ENCODE measurements around the gene NSRP1.

Gene NSRP1

DNA sequence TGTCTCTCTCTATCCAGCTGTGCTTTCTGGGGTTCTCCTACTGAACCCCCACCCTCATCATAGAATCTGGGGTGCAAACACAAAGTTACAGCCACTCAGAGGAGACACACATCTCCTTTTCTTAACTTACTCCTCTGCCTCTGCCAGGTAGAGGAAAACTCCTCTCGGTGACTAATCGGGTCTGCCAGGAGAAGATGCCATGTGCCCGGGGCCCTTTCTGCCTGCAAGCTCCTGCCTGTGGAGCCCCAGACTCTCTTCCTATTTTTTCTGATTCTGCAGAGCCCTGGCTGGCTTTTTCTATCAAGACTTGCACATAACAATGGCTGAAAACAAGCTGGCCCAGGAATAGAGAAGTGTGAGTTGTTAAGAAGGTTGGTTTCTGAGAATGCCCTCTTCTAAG is 108.5 kb downstream of the NSRP1 start:
- DNase-seq = no peak

DNA sequence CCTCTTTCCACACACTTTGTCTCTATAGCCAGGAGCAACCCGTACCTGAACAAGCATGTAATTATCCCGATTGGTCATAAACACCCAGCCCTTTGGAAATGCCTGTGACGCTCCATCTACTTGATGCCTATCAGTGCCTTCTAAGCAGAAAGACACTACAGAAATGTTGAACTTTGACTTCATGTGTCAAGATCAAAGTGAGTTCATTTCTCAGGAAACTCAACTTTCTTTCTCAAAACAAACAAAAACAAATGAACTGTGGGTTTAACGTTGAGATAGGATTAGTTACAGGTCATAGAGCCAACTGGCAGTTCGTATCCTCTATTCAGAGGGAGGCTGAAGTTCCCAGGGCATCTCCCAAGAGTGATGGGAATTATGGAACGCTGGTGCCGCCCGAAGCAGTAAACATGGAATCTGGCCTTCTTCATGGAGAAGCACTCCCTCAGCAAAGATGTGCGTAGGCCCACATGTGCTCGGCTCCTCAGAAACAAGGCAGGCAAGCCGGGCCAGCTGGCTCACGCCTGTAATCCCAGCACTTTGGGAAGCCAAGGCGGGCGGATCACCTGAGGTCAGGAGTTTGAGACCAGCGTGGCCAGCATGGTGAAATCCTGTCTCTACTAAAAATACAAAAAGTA is 109.4 kb downstream of the NSRP1 start:
- DNase-seq = no peak

DNA sequence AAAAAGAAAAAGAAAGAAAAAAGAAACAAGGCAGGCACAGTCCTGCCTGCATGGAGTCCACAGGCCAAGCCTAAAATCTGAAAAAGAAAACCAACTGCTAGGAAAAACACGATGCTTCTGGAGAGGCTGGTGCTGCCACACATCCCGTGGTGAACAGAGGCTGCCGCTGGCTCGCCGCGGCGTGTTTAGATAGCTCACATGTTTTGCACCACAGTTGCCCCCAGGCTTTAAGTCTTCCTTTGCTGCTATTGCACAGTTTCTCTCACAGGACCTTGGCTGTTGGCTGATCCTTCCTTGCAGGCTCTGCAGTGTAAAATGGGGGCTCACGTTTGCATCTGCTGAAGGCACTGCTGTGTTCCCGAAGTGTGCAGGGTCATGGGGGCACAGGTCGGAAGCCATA is 110.3 kb downstream of the NSRP1 start:
- no peak for DNase-seq

DNA sequence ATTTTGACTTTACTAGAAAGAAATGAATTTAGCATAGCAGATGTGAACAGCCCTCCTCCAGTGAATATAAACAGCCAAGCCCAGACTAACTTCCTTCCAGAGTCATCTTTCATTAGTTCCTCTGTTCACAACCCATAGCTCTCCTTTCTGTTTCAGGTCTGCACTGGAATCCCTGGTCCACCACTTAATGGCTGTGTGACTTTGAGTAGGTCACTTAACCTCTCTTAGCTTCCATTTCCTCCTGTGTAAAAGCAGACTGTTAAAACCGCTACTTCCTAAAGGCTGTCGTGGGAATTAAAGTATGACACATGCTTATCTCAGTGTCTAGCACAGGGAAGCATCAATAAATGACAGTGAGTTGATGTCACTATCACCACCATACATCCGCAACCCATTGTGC is 111.4 kb downstream of the NSRP1 start:
- DNase-seq = peak in 2 of 3 donors; percentile 15 to 21

DNA sequence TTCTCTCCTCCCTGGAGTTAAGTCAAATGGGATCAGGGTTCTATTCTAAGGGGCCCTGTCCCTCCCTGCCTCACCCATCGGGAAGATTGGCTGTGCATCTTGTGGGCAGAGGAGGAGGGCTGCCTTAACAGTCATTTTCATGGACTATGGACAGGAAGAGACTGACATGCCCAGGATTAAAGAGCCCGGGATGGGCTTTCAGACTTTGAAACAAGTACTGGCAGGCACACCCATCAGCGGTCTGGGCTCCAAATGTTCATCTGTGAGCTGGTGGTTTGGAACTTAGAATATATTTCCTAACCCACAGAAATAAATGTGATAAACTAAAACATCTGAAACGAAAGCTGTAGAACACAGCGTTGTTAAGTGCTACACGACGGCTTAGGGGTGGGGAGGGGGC is 112.4 kb downstream of the NSRP1 start:
- no peak for DNase-seq

DNA sequence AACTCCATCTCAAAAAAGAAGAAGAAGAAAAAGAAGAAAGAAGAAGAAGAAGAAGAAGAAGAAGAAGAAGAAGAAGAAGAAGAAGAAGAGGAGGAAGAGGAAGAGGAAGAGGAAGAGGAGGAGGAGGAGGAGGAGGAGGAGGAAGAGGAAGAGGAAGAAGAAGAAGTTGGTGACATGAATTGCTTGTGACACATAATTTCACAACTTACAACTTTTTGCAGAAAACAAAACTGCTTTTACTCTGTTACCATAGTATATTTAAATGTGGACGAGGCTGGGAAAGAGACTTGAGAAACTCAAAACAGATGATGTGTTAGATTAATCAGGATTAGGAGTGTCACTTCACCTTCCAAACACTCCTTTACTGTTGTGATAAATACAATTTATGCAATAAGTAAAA is 113.4 kb downstream of the NSRP1 start:
- peak; percentile 44 to 80 (median 72) for DNase-seq

DNA sequence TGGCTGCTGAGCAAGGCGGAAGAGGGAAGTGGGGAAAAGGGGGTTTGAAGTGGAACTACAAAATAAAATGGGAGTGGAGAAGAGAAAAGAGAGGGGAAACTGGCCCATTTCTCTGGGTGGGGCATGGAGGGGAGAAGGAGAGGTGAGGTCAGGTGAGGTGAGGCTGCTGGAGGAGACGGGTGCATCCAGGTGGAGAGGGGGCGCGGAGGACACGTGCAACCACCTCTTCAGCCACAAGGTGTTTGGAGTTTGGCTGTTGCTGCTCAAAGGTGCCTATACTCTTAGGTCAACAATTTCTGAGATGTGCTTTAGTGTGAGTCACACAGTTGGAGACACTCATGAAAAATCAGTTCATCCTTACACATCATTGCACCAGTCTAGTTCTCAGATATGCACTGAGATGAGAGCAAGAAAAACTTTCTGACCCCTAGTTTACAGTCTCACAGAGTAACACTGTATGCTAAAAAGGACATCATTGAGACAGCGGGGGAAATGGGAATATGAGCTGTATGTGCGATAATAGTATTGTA is 114.0 kb downstream of the NSRP1 start:
- no peak for DNase-seq

DNA sequence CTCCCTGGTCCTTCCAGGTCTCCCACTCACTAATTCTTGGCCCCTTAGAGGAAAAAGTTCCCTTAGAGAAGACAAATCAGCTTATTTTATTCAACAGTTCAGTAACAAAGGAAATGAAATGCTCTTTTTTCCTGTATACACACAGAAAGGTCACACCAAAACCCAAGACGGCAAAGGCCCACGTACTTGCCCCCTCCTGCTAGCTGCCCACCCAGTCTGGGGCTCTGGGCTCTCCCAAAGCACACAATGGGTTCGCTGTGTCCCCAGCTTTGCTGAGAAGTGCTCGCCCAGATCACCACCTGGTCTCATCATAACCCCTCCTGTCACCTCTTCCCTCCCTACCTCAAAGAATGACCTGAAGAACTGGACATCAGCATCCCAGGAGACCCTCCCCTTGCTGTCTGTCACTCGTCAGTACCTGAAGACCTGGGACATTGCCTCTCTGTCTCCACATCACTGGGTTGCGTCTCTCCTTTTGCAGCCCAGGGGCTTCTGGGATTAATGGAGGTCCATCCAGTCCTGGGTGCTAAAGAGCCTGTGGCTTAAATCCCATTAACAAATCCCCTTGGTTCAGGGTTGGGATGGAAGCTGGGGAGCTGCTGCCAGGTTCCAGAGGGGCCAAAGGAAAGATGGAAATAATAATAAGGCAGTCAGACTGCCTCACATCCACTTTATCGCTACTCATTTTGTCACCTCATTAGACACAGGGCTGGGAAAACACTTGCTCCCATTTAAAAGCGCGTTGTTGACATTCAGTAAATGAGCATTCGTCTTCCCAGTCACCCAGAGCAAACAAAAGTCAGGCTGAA is 115.6 kb downstream of the NSRP1 start:
- no peak for DNase-seq

DNA sequence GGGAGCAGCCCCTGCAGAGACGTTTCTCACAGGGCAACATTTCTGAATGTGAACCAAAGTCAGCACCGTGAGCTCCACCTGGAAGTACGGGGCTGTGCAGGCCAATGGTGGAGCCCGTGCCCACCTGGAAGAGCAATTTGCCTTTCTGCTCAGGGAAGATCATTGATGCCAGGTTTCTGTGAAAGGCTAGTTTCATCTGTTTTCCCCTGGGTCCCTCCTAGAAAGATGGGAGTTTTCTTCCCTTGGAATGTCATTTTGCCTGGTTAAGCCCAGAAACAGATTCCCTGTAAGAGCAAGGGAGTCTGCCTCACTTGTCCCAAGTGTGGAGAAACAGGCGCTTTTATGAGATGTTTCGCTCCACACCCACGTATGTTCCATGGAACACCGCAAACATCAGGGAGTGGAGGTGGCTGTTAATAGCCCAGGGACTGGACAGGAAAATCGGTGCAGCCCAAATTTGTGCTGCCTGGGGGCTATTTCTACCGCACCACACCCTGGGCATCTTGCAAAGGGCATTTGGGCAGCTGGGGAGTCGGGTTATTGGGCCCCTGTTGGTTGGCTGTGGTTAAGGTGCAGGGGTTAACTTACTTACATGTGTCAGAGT is 116.3 kb downstream of the NSRP1 start:
- DNase-seq = no peak

DNA sequence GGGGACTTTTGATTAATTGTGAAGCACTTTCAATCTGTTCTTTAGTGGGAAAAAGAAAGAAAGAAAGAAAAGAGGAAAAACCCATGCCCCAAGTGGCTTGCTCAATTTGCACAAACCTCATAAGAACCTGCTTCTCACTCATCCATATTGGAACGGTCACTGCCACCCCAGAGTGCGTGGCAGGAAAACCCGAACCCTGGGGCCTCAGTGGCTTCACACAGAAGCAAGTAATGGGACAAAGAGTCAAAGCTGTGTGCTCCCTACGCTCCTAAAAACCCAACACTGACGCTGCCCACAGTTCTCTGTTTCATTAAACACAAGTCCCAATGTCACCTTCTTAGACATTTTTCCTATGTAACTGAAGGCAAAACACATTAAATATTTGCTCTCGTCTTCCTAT is 117.7 kb downstream of the NSRP1 start:
- DNase-seq = no peak

DNA sequence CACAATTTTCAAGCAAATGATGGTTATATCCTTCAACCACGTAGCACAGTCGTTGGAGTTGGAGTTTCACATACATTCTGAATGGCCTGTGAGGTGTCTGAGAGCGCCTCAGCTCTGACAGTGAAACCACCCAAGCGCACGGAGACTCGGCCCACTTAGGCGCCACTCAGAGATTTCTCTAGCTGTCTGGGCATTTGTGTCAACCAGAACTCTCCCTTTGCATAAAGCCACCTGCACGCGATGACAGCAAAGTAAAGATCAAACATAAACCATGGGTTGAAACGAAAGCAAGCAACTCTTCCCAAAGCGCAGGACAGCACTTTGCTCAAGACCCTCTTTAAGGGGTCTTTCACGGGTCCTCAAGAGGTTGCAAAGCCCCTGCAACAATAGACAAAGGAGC is 118.3 kb downstream of the NSRP1 start:
- no peak for DNase-seq

DNA sequence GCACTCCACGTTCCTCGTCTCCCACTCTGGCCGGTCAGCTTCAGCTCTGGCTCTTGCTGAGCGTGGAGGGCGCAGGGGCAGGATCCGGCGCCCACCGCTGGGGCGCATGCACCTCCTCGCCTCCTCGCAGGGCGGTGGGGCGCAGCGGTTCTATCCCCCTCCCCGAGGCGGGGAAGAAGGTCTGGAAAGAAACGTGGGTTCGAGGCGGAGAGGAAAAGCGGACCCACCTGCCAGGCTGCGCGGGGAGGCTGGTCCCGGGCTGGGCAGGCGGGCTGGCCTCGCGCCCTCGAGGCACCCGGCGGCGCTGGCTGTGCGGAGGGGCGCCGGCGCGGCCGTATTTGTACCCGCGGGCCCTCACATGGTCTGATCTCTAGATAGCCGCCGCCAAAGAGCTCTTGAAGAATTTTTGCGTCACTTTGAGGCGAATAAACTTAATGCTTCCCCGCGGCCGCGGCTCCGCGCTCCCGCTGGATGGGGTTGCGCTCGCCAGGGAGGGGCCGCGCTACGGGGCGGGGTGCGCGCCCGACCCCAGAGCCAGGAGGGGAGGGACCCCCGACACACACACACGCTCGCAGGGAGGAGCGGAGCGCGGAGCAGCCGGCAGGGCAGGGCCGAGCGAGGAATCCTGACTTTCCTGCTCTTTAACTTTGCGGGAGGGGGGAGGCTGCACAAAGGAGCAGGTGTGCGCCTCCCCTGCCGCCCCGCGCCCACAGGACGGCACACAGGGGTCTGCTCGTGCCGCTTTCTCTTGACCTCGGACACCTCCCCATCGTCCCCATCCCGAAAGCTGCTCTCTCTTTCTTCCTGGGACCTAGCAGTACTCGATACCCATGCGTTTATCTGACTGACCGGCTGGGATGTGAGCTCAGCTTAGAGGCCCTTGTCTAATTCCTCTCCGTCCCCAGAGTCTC is 119.0 kb downstream of the NSRP1 start, which contains the start of gene SLC6A4:
SLC6A4 (minus strand) TSS at position 312 of the 911 bp plus-strand sequence. CDS start 13,739 bp downstream, outside the sequence.
- DNase-seq = peak in 2 of 3 donors; percentile 18 to 22

All from suppressor macrophage treated with lipopolysaccharide for 1 hour (primary cell).